D721Med (cell line): ENCODE data around the gene VWA3B.
"Not testable (repeated sequence)": the region's sequence is repeated elsewhere in the genome, so short reads cannot be mapped to it uniquely, and the experiment has no call there.

Experiments used
- DNase-seq: peaks from one replicate; pipeline ENCODE4 v3.0.0; 2011; ENCODE audit warnings: low spot score; ENCODE audit not compliant: insufficient read length
- FAIRE-seq: peaks from 2 replicates; lab custom pipeline; 2011; peaks lifted over from hg19 to GRCh38; lab: Jason Lieb, UNC
- CTCF ChIP-seq: IDR thresholded peaks from 2 replicates; pipeline ENCODE4 v1.5.1; 2012; ENCODE audit warnings: mild to moderate bottlenecking, control low read depth; ENCODE audit not compliant: insufficient read depth; ENCODE audit errors: missing control alignments

VWA3B gene

GRCh38 chr2:98297817-98298682, 211.1 kb downstream of the VWA3B start:
- no peak for DNase-seq
- no peak for FAIRE-seq
- no peak for TF ChIP-seq CTCF

DNA sequence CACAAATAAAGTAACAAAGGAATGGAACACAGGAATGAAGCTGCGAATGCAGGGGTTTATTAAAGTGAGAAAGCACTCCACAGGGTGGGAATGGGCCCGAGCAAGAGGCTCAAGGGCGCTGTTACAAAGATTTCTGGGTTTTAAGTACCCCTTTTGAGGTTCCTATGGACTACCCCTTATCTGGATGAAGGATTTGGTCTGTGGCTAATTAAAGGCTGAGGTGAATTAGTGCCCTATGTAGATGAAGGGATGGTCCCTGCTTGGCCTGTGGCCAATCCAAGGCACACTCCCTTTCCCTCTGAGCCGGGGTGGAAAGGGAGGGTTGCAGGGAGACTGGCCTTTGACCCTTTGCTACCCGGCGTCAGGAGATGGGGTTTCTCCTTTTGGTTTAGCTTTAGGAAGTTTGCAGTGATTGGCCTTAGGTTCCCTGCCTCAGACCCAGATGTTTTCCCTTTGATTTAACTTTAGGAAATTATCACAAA, 211.8 kb downstream of the VWA3B start:
- TF ChIP-seq CTCF: no peak
- DNase-seq (no peak), FAIRE-seq (no peak)

- TF ChIP-seq CTCF: no peak
- DNase-seq: no peak
- FAIRE-seq: no peak
Observed at GRCh38 chr2:98299211-98299905, 212.4 kb downstream of the VWA3B start.

DNA sequence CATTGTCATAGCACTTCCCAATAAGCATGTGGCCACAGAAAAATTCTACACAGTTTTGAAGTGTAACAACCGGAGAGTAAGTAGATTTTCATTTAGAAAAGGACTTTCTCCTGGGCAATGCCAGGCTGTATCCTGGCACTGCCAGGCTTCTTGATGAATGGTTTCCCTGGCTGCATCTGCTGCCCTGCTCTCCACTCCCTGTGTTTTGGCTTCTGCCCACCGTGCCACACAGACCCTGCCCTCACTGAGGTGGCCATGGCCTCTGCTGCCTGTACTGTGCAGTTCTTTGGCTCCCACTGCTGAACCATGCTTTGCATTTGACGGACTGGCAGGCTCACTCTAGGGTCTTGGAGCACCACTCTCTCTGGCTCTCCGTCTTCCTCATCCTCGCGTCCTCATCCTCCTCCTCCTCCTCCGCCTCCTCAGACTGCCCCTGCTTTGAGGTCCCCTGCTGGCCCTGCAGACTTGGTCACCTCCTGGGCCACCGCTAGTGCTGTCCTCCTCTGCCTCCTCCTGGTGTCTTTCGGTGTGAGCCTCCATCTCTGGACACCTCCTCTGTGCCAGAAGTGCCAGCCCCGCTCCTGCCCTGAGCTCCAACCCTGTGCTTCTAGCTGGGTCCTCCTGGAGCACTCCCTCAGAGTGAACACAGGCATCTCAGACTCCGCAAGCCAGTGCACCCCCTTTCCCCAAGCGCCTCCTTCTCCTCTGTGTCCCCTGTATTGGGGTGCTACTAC, 213.3 kb downstream of the VWA3B start:
- no peak for FAIRE-seq
- DNase-seq: no peak
- TF ChIP-seq CTCF: no peak

DNA sequence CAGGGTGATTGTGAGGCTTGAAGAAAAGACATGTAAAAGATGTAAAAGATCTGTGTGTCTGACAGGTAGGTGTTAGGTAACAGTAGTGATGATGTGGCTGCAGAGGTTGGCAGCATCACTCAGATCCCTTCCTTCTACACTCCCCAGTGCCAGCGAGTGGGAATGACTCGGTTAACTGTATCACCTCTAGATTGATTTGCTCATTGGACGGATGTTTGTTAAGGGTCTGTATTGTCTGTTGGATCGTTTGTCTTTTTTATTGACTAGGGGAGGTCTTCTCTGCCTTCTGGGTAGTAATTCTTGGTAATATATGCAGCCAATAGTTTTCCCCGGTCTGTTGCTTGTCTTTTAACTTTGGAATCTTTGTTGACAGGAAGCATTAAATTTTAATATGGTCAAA, 214.5 kb downstream of the VWA3B start:
- TF ChIP-seq CTCF: no peak

DNA sequence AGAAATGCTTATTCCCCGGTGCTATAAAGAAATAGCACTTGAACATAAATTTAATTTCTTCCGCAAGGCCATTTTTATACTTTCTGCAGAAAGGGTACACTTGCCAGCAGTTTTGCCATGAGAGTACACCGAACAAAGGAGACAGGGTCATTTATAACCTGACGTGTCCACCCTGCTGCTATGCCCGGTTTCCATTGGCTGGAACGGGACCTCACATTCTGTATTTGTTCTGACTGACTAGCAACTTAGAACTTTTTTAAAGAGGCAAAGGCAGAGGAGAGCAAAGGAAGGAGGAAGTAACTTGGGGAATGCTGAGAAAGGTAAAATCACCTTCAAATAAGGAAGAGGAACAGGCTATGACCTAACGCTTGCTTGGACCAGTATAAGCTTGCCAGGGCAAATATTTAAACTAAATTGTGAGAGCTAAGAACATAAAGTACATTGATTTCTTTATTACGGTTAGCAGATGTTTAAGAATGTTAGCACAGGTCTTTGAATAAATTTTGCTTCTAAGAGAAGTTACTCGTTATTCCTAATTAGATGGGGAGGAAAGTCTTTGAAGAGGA, 220.2 kb downstream of the VWA3B start:
- not testable (repeated sequence) for DNase-seq, FAIRE-seq

More for the DNA sequence above, 214.5 kb downstream of the VWA3B start:
- DNase-seq (no peak), FAIRE-seq (no peak)

- no peak for TF ChIP-seq CTCF
- no peak for FAIRE-seq
- no peak for DNase-seq
Observed at GRCh38 chr2:98308068-98308467, 221.1 kb downstream of the VWA3B start.
